HG02759 (cell line): Measurements from ENCODE around the gene PANX2.

Experiments used
- ATAC-seq: cut with Tn5 transposase; IDR thresholded peaks from one replicate; pipeline ENCODE4 v1.9.1; 2021; ENCODE audit warnings: mild to moderate bottlenecking, moderate library complexity; ENCODE audit not compliant: unreplicated experiment

Gene PANX2

GRCh38 chr22:50182176-50183081, 11.9 kb downstream of the PANX2 start:
- ATAC-seq = no peak

GRCh38 chr22:50183141-50183971, 12.8 kb downstream of the PANX2 start:
- no peak for ATAC-seq

- ATAC-seq = no peak
These were observed 13.7 kb downstream of the PANX2 start for GRCh38 chr22:50184004-50184901.

GRCh38 chr22:50184902-50185374, 14.4 kb downstream of the PANX2 start:
- ATAC-seq = no peak

- peak; percentile 51 for ATAC-seq
These were observed 15.0 kb downstream of the PANX2 start, which contains the start of gene TRABD for GRCh38 chr22:50185375-50186087. Gene TRABD (plus strand): TSS chr22:50185913. CDS start chr22:50193061, 7,148 bp downstream.

- no peak for ATAC-seq
These were observed 15.7 kb downstream of the PANX2 start for GRCh38 chr22:50186181-50186714.

- no peak for ATAC-seq
These were observed 16.4 kb downstream of the PANX2 start for GRCh38 chr22:50186761-50187523.

GRCh38 chr22:50188356-50188755, 17.8 kb downstream of the PANX2 start:
- no peak for ATAC-seq

GRCh38 chr22:50189184-50189848, 18.8 kb downstream of the PANX2 start:
- no peak for ATAC-seq

GRCh38 chr22:50189849-50190181, 19.3 kb downstream of the PANX2 start:
- no peak for ATAC-seq

GRCh38 chr22:50190182-50190940, 19.8 kb downstream of the PANX2 start:
- peak; percentile 49 for ATAC-seq

- ATAC-seq = no peak
These were observed 20.6 kb downstream of the PANX2 start for GRCh38 chr22:50190941-50191741.

- no peak for ATAC-seq
These were observed 22.1 kb downstream of the PANX2 start for GRCh38 chr22:50192436-50193204.

- no peak for ATAC-seq
These were observed 23.1 kb downstream of the PANX2 start for GRCh38 chr22:50193621-50194020.

GRCh38 chr22:50194037-50194805, 23.7 kb downstream of the PANX2 start:
- no peak for ATAC-seq
